ENCODE measurements around the gene AGTR2. TPM values are rescaled to one million over a fixed set of nuclear protein-coding genes. Genes with fewer than 3 reads are reported as not detected.

AGTR2 gene
- total RNA-seq, 1 experiment from 2014 or later: not detected

DNA sequence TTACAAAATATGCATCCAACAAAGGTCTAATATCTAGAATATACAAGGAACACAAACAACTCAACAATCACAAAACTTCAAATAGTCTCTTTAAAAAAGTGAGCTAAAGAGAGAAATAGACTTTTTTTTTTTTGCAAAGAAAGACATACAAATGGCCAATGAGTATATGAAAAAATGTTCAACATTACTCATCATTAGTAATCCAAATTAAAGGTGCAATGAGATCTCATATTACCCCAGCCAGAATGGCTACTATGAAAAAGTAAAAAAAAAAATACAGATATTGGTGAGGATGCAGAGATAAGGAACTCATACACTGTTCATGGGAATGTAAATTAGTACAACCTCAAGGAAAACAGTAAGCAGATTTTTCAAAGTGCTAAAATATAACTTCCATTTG, 24.1 kb downstream of the AGTR2 start:
- Histone ChIP-seq H2BK15ac (ENCODE audit: low read depth, low read length) (no peak overlapping the region), H3K4me1 (ENCODE audit: insufficient read depth, low read length) (no peaks in the 10 kb centered on the region), H4K8ac (replicated peaks; ENCODE audit: insufficient read length, low read depth, low read length) (no peak overlapping the region), H3K4me2 (ENCODE audit: insufficient read depth, insufficient read length, low read length) (no peak overlapping the region), H4K91ac (ENCODE audit: insufficient read length, low read depth, low read length) (no peak overlapping the region), H3K27me3 (ENCODE audit: insufficient read depth, low read length) (no peaks in the 10 kb centered on the region), H2BK120ac (ENCODE audit: low read depth, low read length, poor library complexity, severe bottlenecking) (no peak overlapping the region), H2AK5ac (ENCODE audit: insufficient read length, low read length) (no peak overlapping the region), H2AFZ (ENCODE audit: low read length) (no peak overlapping the region), H2BK20ac (ENCODE audit: low read depth, low read length, poor library complexity, severe bottlenecking) (no peak overlapping the region), H3K23me2 (ENCODE audit: insufficient read length, low read depth, low read length, poor library complexity, severe bottlenecking) (no peaks in the 10 kb centered on the region), H3K14ac (ENCODE audit: insufficient read depth, low read length) (no peak overlapping the region), H3K27ac (ENCODE audit: insufficient read length, low read depth, low read length) (no peak overlapping the region), H3K4ac (ENCODE audit: low read depth, low read length) (no peak overlapping the region), H2BK12ac (ENCODE audit: insufficient read length, low read depth, low read length) (no peak overlapping the region), H3K56ac (ENCODE audit: insufficient read length, low read depth, low read length) (no peak overlapping the region), H4K5ac (ENCODE audit: insufficient read length, low read depth, low read length) (no peak overlapping the region), H3K9ac (ENCODE audit: extremely low read depth, insufficient read length, low read length) (no peak overlapping the region), H3K79me2 (ENCODE audit: insufficient read depth, low read length) (no peaks in the 10 kb centered on the region), H3K9me3 (ENCODE audit: control insufficient read depth, low read depth, low read length) (no peaks in the 10 kb centered on the region), H3T11ph (ENCODE audit: low read length) (no peak overlapping the region), H3K23ac (ENCODE audit: insufficient read length, low read depth, low read length) (no peak overlapping the region), H2BK5ac (ENCODE audit: insufficient read length, low read length) (no peak overlapping the region), H3K18ac (ENCODE audit: insufficient read length, low read depth, low read length) (no peak overlapping the region), H4K20me1 (ENCODE audit: control insufficient read depth, insufficient read depth, insufficient read length) (no peaks in the 10 kb centered on the region), H3K79me1 (ENCODE audit: insufficient read depth, low read depth, low read length, poor library complexity, severe bottlenecking) (no peaks in the 10 kb centered on the region)
- no peak for DNase-seq
- Mint-ChIP-seq H3K4me1 (no peaks in the 10 kb centered on the region), H3K9me3 (peaks cover 10 to 17% of the 10 kb centered on the region in 2 experiments), H3K27me3 (ENCODE audit: low read depth) (peaks cover 3% of the 10 kb centered on the region; the same call in 1 of the 2 replicates), H3K36me3 (ENCODE audit: insufficient read depth in 1 of 3, low read depth in 3 of 3) (0 out of 7 replicates have a peak, but pooled peaks cover 0 to 4% (median 0%) of the 10 kb centered on the region in 3 experiments), H3K27ac (no peak overlapping the region), H3K4me3 (no peak overlapping the region)
- TF ChIP-seq, protein P1, sequence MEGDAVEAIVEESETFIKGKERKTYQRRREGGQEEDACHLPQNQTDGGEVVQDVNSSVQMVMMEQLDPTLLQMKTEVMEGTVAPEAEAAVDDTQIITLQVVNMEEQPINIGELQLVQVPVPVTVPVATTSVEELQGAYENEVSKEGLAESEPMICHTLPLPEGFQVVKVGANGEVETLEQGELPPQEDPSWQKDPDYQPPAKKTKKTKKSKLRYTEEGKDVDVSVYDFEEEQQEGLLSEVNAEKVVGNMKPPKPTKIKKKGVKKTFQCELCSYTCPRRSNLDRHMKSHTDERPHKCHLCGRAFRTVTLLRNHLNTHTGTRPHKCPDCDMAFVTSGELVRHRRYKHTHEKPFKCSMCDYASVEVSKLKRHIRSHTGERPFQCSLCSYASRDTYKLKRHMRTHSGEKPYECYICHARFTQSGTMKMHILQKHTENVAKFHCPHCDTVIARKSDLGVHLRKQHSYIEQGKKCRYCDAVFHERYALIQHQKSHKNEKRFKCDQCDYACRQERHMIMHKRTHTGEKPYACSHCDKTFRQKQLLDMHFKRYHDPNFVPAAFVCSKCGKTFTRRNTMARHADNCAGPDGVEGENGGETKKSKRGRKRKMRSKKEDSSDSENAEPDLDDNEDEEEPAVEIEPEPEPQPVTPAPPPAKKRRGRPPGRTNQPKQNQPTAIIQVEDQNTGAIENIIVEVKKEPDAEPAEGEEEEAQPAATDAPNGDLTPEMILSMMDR (conservative IDR thresholded peaks at IDR 0.05): no peak

All from H9 (cell line).